NB4 (cell line): ENCODE data around the gene KRTAP1-1.
"Not testable (repeated sequence)": the region's sequence is repeated elsewhere in the genome, so short reads cannot be mapped to it uniquely, and the experiment has no call there.

Experiments
- DNase-seq: peaks from one replicate; pipeline ENCODE4 v3.0.0; 2010; ENCODE audit warnings: low read depth
- H3K4me3 ChIP-seq: one replicate; pipeline ENCODE4 v1.5.1; 2011; ENCODE audit warnings: mild to moderate bottlenecking, low read depth, low read length, moderate library complexity
- CTCF ChIP-seq: IDR thresholded peaks from one replicate; pipeline ENCODE4 v1.5.1; 2012; ENCODE audit warnings: low read depth, low read length
- MAX ChIP-seq: IDR thresholded peaks from 2 replicates; pipeline ENCODE4 v1.6.1; 2011; ENCODE audit warnings: low read depth, low read length
- MYC ChIP-seq: IDR thresholded peaks from 2 replicates; pipeline ENCODE4 v1.6.1; 2011; ENCODE audit warnings: low read depth, low read length
- POLR2A ChIP-seq: IDR thresholded peaks from 2 replicates; pipeline ENCODE4 v1.6.1; 2011; ENCODE audit warnings: mild to moderate bottlenecking; ENCODE audit not compliant: insufficient read length; ENCODE audit errors: extremely low read depth

KRTAP1-1 gene

GRCh38 chr17:41004397-41004796, 36.9 kb downstream of the KRTAP1-1 start:
- DNase-seq: no peak
- TF ChIP-seq CTCF (no peak), MYC (no peak), MAX (no peak), POLR2A (no peak)
- no peak overlapping the region for H3K4me3 ChIP-seq

DNA sequence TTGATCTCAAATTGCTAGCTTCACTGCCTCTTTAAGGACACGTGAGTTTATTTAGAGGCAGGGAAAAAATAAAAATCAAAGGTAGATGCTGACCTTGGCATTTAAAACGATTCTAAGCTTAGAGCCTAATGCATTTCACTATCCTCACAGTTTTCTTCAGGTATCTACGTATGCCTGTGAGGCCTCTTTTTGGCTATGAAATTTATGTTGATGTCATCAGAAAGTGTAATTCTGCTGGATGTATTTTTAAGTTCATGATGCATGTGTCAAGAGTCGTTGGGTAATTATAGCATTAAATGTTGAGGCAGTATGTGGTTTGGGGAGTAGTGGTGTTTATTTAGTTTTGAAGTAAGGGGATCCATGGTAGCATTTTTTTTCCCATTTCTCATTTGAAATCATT, 37.3 kb downstream of the KRTAP1-1 start:
- TF ChIP-seq CTCF (no peak), MYC (no peak), MAX (no peak), POLR2A (no peak)
- no peak overlapping the region for H3K4me3 ChIP-seq

DNA sequence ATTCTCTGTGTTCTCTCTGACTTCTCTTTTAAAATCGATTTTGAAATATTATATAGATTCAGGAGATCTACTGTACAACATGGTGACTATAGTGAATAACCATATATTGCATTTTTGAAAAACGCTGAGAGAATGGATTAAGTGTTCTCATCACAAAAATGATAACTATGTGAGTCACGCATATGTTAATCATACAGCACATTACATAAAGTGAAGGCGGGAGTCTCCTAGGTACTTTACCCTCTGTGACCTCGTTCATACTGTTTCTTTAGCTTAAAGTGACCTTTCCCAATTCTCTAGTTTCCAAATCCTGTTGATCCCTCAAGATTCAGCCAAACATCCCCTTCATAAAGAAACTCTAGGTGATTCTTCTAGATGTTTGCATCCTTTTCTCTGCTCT, 38.4 kb downstream of the KRTAP1-1 start:
- TF ChIP-seq MAX: no peak
- no peak for TF ChIP-seq CTCF
- TF ChIP-seq POLR2A: no peak
- TF ChIP-seq MYC: no peak

More for the DNA sequence above, 37.3 kb downstream of the KRTAP1-1 start:
- no peak for DNase-seq

DNA sequence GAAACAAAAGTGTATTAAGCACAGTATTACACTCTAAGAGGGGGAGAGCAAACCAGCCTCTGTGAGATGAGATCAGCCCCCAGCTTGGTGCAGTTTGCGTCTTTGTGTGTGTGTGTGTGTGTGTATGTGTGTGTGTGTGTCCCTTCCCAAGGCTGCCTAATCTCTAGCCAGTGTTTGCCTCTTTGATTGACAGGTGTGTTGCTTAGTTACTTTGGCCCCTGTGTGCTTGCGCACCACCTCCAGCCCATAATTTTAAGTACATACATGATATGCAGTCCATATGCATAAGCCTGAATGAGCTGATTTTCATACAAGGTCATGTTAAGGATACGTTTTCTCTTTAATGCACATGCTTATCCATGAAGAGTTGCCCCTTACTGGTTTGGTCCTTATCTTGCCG, 39.5 kb downstream of the KRTAP1-1 start:
- DNase-seq: no peak
- TF ChIP-seq MAX: no peak
- TF ChIP-seq MYC: no peak
- no peak for TF ChIP-seq CTCF
- no peak for TF ChIP-seq POLR2A
- H3K4me3 ChIP-seq: no peak overlapping the region

More for the DNA sequence above, 38.4 kb downstream of the KRTAP1-1 start:
- DNase-seq: no peak
- H3K4me3 ChIP-seq: no peak overlapping the region

GRCh38 chr17:40999563-40999962, 41.7 kb downstream of the KRTAP1-1 start, which contains the start of gene KRTAP3-2:
KRTAP3-2 (minus strand) TSS chr17:40999906; CDS start chr17:40999853, 53 bp downstream.
- not testable (repeated sequence) for H3K4me3 ChIP-seq, DNase-seq

GRCh38 chr17:40997361-40997760, 43.9 kb downstream of the KRTAP1-1 start:
- TF ChIP-seq POLR2A: no peak
- no peak for TF ChIP-seq MYC
- no peak for TF ChIP-seq MAX
- no peak for TF ChIP-seq CTCF
- H3K4me3 ChIP-seq: no peak overlapping the region
- no peak for DNase-seq
